ENCODE measurements around the gene USH2A.

USH2A gene

DNA sequence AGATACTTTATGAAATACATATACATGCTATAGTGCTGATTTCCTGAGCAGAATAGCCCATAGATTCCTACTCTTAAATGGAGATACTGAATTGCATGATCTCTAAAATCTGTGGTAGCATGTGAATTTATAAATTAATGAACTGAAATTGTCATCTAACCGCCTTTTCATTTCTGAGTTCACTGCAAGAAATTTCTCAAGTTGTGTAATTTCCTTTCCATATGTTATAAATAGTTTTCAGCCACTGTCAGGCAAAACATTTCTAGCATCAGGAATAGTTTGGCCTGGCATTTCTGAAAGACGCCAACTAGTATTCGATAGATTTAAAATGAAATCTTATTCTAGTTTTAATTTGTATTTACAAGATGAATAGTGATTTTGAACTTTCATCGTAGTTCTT, 310.1 kb downstream of the USH2A start:
- H3K79me2 ChIP-seq (ENCODE audit: low read length) = no peaks in the 10 kb centered on the region
- no peak overlapping the region for H3K4me3 ChIP-seq (ENCODE audit: low read length)
- H2AFZ ChIP-seq (ENCODE audit: low read length) = no peak overlapping the region
- no peaks in the 10 kb centered on the region for H3K36me3 ChIP-seq (replicated peaks; ENCODE audit: insufficient read depth, low read length)
- H3K4me1 ChIP-seq (ENCODE audit: low read length) = no peaks in the 10 kb centered on the region
- no peak for DNase-seq
- TF ChIP-seq CTCF (IDR thresholded peaks at IDR 0.05; ENCODE audit: low read length) (no peak), EZH2 (optimal IDR thresholded peaks at IDR 0.05; ENCODE audit: low read depth, low read length) (no peak), EZH2phosphoT487 (IDR thresholded peaks at IDR 0.05; ENCODE audit: low read length) (no peak)
- no peak overlapping the region for H3K9ac ChIP-seq (ENCODE audit: low read length)
- H3K9me3 ChIP-seq (replicated peaks; ENCODE audit: insufficient read depth, low read length) = no peaks in the 10 kb centered on the region
- H3K27me3 ChIP-seq (replicated peaks; ENCODE audit: insufficient read depth, low read length) = no peaks in the 10 kb centered on the region
- no peaks in the 10 kb centered on the region for H3F3A ChIP-seq (ENCODE audit: insufficient read depth, low read length)
- H3K27ac ChIP-seq (ENCODE audit: low read length) = no peak overlapping the region
- no peaks in the 10 kb centered on the region for H4K20me1 ChIP-seq (ENCODE audit: insufficient read depth, low read length)
- no peak overlapping the region for H3K4me2 ChIP-seq (ENCODE audit: low read depth, low read length)
- no peaks in the 10 kb centered on the region for H3K9me2 ChIP-seq (replicated peaks; ENCODE audit: insufficient read depth, low read length)

DNA sequence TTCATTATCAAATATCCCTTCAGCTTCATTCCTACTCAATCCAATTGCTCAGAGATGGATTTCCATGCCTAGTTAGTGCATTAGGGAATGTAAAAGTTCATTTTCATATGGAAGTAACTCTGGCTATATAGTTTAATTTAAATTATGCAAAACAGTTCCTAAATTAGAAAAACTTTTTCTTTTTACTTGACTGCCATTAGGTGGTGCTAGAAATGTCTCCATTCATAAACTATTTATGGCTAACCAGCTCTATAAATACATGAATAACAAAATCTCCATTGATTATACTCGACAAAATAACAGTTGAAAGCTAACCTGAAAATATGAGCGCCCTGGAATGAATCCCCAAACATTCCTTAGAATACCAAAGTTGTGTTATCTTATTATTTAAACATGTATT, 311.4 kb downstream of the USH2A start:
- Histone ChIP-seq H3K9me3 (replicated peaks; ENCODE audit: insufficient read depth, low read length) (no peaks in the 10 kb centered on the region), H3K9ac (ENCODE audit: low read length) (no peak overlapping the region), H3K4me3 (ENCODE audit: low read length) (no peak overlapping the region), H3K36me3 (replicated peaks; ENCODE audit: insufficient read depth, low read length) (no peaks in the 10 kb centered on the region), H3K4me1 (ENCODE audit: low read length) (no peaks in the 10 kb centered on the region), H3K4me2 (ENCODE audit: low read depth, low read length) (no peak overlapping the region), H3K27me3 (replicated peaks; ENCODE audit: insufficient read depth, low read length) (no peaks in the 10 kb centered on the region), H3F3A (ENCODE audit: insufficient read depth, low read length) (no peaks in the 10 kb centered on the region), H3K27ac (ENCODE audit: low read length) (no peak overlapping the region), H2AFZ (ENCODE audit: low read length) (no peak overlapping the region), H3K79me2 (ENCODE audit: low read length) (no peaks in the 10 kb centered on the region), H4K20me1 (ENCODE audit: insufficient read depth, low read length) (no peaks in the 10 kb centered on the region), H3K9me2 (replicated peaks; ENCODE audit: insufficient read depth, low read length) (no peaks in the 10 kb centered on the region)
- DNase-seq = peak; percentile 24
- TF ChIP-seq EZH2 (optimal IDR thresholded peaks at IDR 0.05; ENCODE audit: low read depth, low read length) (no peak), CTCF (IDR thresholded peaks at IDR 0.05; ENCODE audit: low read length) (peak; percentile 32)

DNA sequence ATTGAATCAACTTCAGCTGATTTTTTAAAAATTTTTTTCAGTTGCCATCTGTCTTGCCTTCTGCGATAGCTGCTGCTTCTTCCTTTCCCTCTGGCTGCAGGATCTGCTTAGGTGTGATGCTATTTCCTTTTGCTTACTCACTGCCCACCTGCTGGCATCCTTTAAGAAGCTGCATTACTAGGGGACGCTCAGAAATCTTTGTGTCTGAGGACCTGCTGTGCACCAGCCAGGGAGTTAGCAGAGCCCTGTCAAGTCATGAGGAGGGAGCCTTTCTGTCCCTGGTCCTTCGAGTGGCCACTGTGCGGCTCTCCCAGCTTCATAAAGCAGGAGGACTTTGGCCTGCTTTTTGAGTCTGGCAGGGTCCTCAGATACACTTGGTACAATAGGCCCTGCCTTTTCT, 327.8 kb downstream of the USH2A start:
- Histone ChIP-seq H3K9me3 (replicated peaks; ENCODE audit: insufficient read depth, low read length) (no peaks in the 10 kb centered on the region), H3K4me2 (ENCODE audit: low read depth, low read length) (no peak overlapping the region), H3F3A (ENCODE audit: insufficient read depth, low read length) (no peaks in the 10 kb centered on the region), H3K9me2 (replicated peaks; ENCODE audit: insufficient read depth, low read length) (no peaks in the 10 kb centered on the region), H3K27me3 (replicated peaks; ENCODE audit: insufficient read depth, low read length) (no peaks in the 10 kb centered on the region), H2AFZ (ENCODE audit: low read length) (no peak overlapping the region), H3K4me1 (ENCODE audit: low read length) (no peaks in the 10 kb centered on the region), H3K36me3 (replicated peaks; ENCODE audit: insufficient read depth, low read length) (no peaks in the 10 kb centered on the region), H3K9ac (ENCODE audit: low read length) (no peak overlapping the region), H3K27ac (ENCODE audit: low read length) (no peak overlapping the region), H3K4me3 (ENCODE audit: low read length) (no peak overlapping the region), H3K79me2 (ENCODE audit: low read length) (no peaks in the 10 kb centered on the region), H4K20me1 (ENCODE audit: insufficient read depth, low read length) (no peaks in the 10 kb centered on the region)
- TF ChIP-seq EZH2 (optimal IDR thresholded peaks at IDR 0.05; ENCODE audit: low read depth, low read length) = no peak
- DNase-seq = no peak

- H3K4me3 ChIP-seq (ENCODE audit: low read length) = no peak overlapping the region
- no peaks in the 10 kb centered on the region for H4K20me1 ChIP-seq (ENCODE audit: insufficient read depth, low read length)
- no peaks in the 10 kb centered on the region for H3K79me2 ChIP-seq (ENCODE audit: low read length)
- H3K27me3 ChIP-seq (replicated peaks; ENCODE audit: insufficient read depth, low read length) = no peaks in the 10 kb centered on the region
- H3K36me3 ChIP-seq (replicated peaks; ENCODE audit: insufficient read depth, low read length) = no peaks in the 10 kb centered on the region
- no peaks in the 10 kb centered on the region for H3K9me3 ChIP-seq (replicated peaks; ENCODE audit: insufficient read depth, low read length)
- no peak overlapping the region for H3K9ac ChIP-seq (ENCODE audit: low read length)
- H3K9me2 ChIP-seq (replicated peaks; ENCODE audit: insufficient read depth, low read length) = no peaks in the 10 kb centered on the region
- no peak for DNase-seq
- no peaks in the 10 kb centered on the region for H3F3A ChIP-seq (ENCODE audit: insufficient read depth, low read length)
- no peak overlapping the region for H2AFZ ChIP-seq (ENCODE audit: low read length)
- no peak overlapping the region for H3K27ac ChIP-seq (ENCODE audit: low read length)
- H3K4me2 ChIP-seq (ENCODE audit: low read depth, low read length) = no peak overlapping the region
- H3K4me1 ChIP-seq (ENCODE audit: low read length) = no peaks in the 10 kb centered on the region
- no peak for TF ChIP-seq EZH2phosphoT487 (IDR thresholded peaks at IDR 0.05; ENCODE audit: low read length)
- TF ChIP-seq CTCF (IDR thresholded peaks at IDR 0.05; ENCODE audit: low read length) = no peak
- TF ChIP-seq EZH2 (optimal IDR thresholded peaks at IDR 0.05; ENCODE audit: low read depth, low read length) = no peak
These were observed 332.7 kb downstream of the USH2A start for GRCh38 chr1:216090556-216090955.
